IMR-90 (cell line): Measurements from ENCODE around the gene PFKFB2. TPM values are rescaled to one million over a fixed set of nuclear protein-coding genes. Genes with fewer than 3 reads are reported as not detected.

Experiments used
- ATAC-seq: fragments of 200-7000 bp; cut with Tn5 transposase; 2 replicates; pipeline ENCODE4 v1.9.1; 2020; ENCODE audit warnings: low read depth, mild to moderate bottlenecking, moderate library complexity
- BruUV-seq: library from RNA; stranded (reverse); fragments of 400-500 nt; replicated peaks from 2 replicates; lab custom pipeline; 2021; lab: Mats Ljungman, UMichigan
- CTCF ChIA-PET: fragments of 300-600 bp; formaldehyde crosslinking; extraction: SDS; loops from one replicate; lab custom pipeline; 2021; ENCODE audit warnings: antibody characterized with exemption; lab: Yijun Ruan, JAX
- POLR2A ChIA-PET: fragments of 300-600 bp; sonication (Branson Sonifier 250); formaldehyde crosslinking; loops from one replicate; lab custom pipeline; 2022; ENCODE audit warnings: antibody characterized with exemption; ENCODE audit not compliant: unreplicated experiment; lab: Charles Lee
- DNase-seq: peaks from one replicate; pipeline ENCODE4 v3.0.0; 2013
- H2AFZ ChIP-seq: replicated peaks from 2 replicates; pipeline ENCODE3; 2013; ENCODE audit warnings: low read length, mild to moderate bottlenecking; ENCODE audit not compliant: poor library complexity
- H2AK5ac ChIP-seq: 2 replicates; pipeline ENCODE4 v1.6.1; 2013; ENCODE audit warnings: low read depth, low read length, inconsistent platforms
- H2AK9ac ChIP-seq: replicated peaks from 2 replicates; pipeline ENCODE3; 2013; ENCODE audit warnings: mild to moderate bottlenecking, low read depth, low read length, moderate library complexity; ENCODE audit not compliant: poor library complexity
- H2BK120ac ChIP-seq: 2 replicates; pipeline ENCODE4 v1.6.1; 2013; ENCODE audit warnings: low read depth, low read length, inconsistent platforms
- H2BK15ac ChIP-seq: 3 replicates; pipeline ENCODE4 v1.6.1; 2013; ENCODE audit warnings: low read depth, low read length, inconsistent platforms
- H2BK20ac ChIP-seq: 2 replicates; pipeline ENCODE4 v1.6.1; 2013; ENCODE audit warnings: low read depth, mild to moderate bottlenecking, inconsistent platforms, low read length, moderate library complexity
- H2BK5ac ChIP-seq: 2 replicates; pipeline ENCODE4 v1.6.1; 2013; ENCODE audit warnings: mild to moderate bottlenecking, low read depth, low read length, inconsistent platforms; ENCODE audit not compliant: poor library complexity, severe bottlenecking
- H3K14ac ChIP-seq: replicated peaks from 2 replicates; pipeline ENCODE4 v1.6.1; 2013; ENCODE audit warnings: low read depth, low read length, inconsistent platforms
- H3K18ac ChIP-seq: 2 replicates; pipeline ENCODE4 v1.6.1; 2013; ENCODE audit warnings: low read depth, low read length, control low read depth
- H3K23ac ChIP-seq: 2 replicates; pipeline ENCODE4 v1.6.1; 2013; ENCODE audit warnings: low read depth, low read length, inconsistent platforms
- H3K27ac ChIP-seq: 2 replicates; pipeline ENCODE4 v1.5.1; 2013; ENCODE audit warnings: mild to moderate bottlenecking, control low read depth, low read length; ENCODE audit not compliant: insufficient read depth
- H3K27me3 ChIP-seq: 2 replicates; pipeline ENCODE4 v1.6.1; 2013; ENCODE audit warnings: low read length; ENCODE audit not compliant: control insufficient read depth, insufficient read depth
- H3K36me3 ChIP-seq: 2 replicates; pipeline ENCODE4 v1.6.1; 2013; ENCODE audit warnings: low read length, mixed read lengths; ENCODE audit not compliant: control insufficient read depth, insufficient read depth
- H3K4ac ChIP-seq: 2 replicates; pipeline ENCODE4 v1.6.1; 2013; ENCODE audit warnings: low read depth, low read length, inconsistent platforms
- H3K4me1 ChIP-seq: 2 replicates; pipeline ENCODE4 v1.6.1; 2013; ENCODE audit warnings: low read length, mixed read lengths; ENCODE audit not compliant: control insufficient read depth, insufficient read depth
- H3K4me2 ChIP-seq: 2 replicates; pipeline ENCODE4 v1.6.1; 2013; ENCODE audit warnings: low read depth, mild to moderate bottlenecking, control low read depth, low read length, moderate library complexity
- H3K4me3 ChIP-seq: 2 replicates; pipeline ENCODE4 v1.5.1; 2013; ENCODE audit warnings: low read depth, mild to moderate bottlenecking, control low read depth, low read length, moderate library complexity; ENCODE audit not compliant: insufficient read depth
- H3K56ac ChIP-seq: 2 replicates; pipeline ENCODE4 v1.6.1; 2013; ENCODE audit warnings: low read length, inconsistent platforms; ENCODE audit not compliant: insufficient read depth; ENCODE audit errors: extremely low read depth
- H3K79me1 ChIP-seq, 2 experiments: 2 replicates each; pipeline ENCODE4 v1.6.1; 2013; ENCODE audit warnings: low read length in 2 of 2, inconsistent platforms in 1 of 2, low read depth in 1 of 2
- H3K9ac ChIP-seq: 2 replicates; pipeline ENCODE4 v1.6.1; 2013; ENCODE audit warnings: low read depth, low read length, control low read depth
- H3K9me1 ChIP-seq: 2 replicates; pipeline ENCODE4 v1.6.1; 2013; ENCODE audit warnings: low read length, inconsistent platforms; ENCODE audit not compliant: insufficient read depth
- H3K9me3 ChIP-seq: 2 replicates; pipeline ENCODE4 v1.6.1; 2013; ENCODE audit warnings: low read length; ENCODE audit not compliant: control insufficient read depth, insufficient read depth
- H4K20me1 ChIP-seq: 2 replicates; pipeline ENCODE4 v1.6.1; 2013; ENCODE audit warnings: low read length, inconsistent platforms; ENCODE audit not compliant: insufficient read depth
- H4K5ac ChIP-seq: 2 replicates; pipeline ENCODE4 v1.6.1; 2013; ENCODE audit warnings: mild to moderate bottlenecking, low read depth, low read length, control low read depth
- H4K8ac ChIP-seq, 2 experiments: 2 replicates each; pipeline ENCODE4 v1.6.1; 2013; ENCODE audit warnings: low read depth in 2 of 2, low read length in 2 of 2, control low read depth in 1 of 2, inconsistent platforms in 1 of 2
- H4K91ac ChIP-seq: 2 replicates; pipeline ENCODE4 v1.6.1; 2013; ENCODE audit warnings: low read depth, low read length, inconsistent platforms; ENCODE audit not compliant: insufficient read depth
- BHLHE40 ChIP-seq: fragments of 150-350 bp; IDR thresholded peaks from 2 replicates; pipeline ENCODE4 v1.6.1; 2016; ENCODE audit warnings: mild to moderate bottlenecking, low read depth, low read length
- CEBPB ChIP-seq: IDR thresholded peaks from 2 replicates; pipeline ENCODE4 v1.6.1; 2012; ENCODE audit warnings: low read depth, low read length, improper control_type of control experiment
- CTCF ChIP-seq: conservative IDR thresholded peaks from 2 replicates; pipeline ENCODE4 v1.5.1; 2012; ENCODE audit warnings: mild to moderate bottlenecking, low read depth, low read length, improper control_type of control experiment
- ELK1 ChIP-seq: fragments of 150-350 bp; IDR thresholded peaks from 2 replicates; pipeline ENCODE4 v1.6.1; 2016; ENCODE audit warnings: low read depth, mild to moderate bottlenecking, low read length, moderate library complexity, borderline replicate concordance
- MAZ ChIP-seq: IDR thresholded peaks from 2 replicates; pipeline ENCODE4 v1.6.1; 2012; ENCODE audit warnings: low read depth, mild to moderate bottlenecking, low read length, improper control_type of control experiment, moderate library complexity, borderline replicate concordance
- MXI1 ChIP-seq: IDR thresholded peaks from 2 replicates; pipeline ENCODE4 v1.6.1; 2012; ENCODE audit warnings: low read depth, mild to moderate bottlenecking, low read length, moderate library complexity, borderline replicate concordance
- POLR2A ChIP-seq: IDR thresholded peaks from 2 replicates; pipeline ENCODE4 v1.6.1; 2012; ENCODE audit warnings: mild to moderate bottlenecking, low read depth, low read length
- SMC3 ChIP-seq: fragments of 150-350 bp; IDR thresholded peaks from 2 replicates; pipeline ENCODE4 v1.6.1; 2016; ENCODE audit warnings: low read depth, mild to moderate bottlenecking, antibody characterized with exemption, low read length, moderate library complexity
- WGBS, 2 experiments: methylation state at CpG; one replicate each; pipeline versions ENCODE4 v1.1.5 to v1.1.7; 2013; ENCODE audit warnings: missing lambda C conversion rate in 2 of 2; ENCODE audit not compliant: insufficient read length in 1 of 2; ENCODE audit errors: extremely low coverage in 2 of 2; 5-methylcytosine and 5-hydroxymethylcytosine counted together
- dilution Hi-C: fragments of 300-500 bp; cut with HindIII; formaldehyde crosslinking; loops from one replicate; pipeline ENCODE4 v1.14.3; 2018; ENCODE audit warnings: low sequenced_read_pairs; ENCODE audit not compliant: unreplicated experiment
- in situ Hi-C: fragments of 300-500 bp; cut with MboI; formaldehyde crosslinking; loops from 3 replicates; pipeline ENCODE4 v1.14.3; 2019; ENCODE audit warnings: low sequenced_read_pairs, inconsistent platforms, mixed read lengths
- intact Hi-C: fragments of 100-400 bp; cut with micrococcal nuclease; formaldehyde crosslinking; loops from 2 replicates; pipeline ENCODE4 v1.10.0; 2022
- polyA plus RNA-seq, 3 experiments: library from polyadenylated mRNA; depleted of rRNA; stranded (reverse); fragments of >200 nt; gene quantifications; 2 replicates each; pipeline ENCODE4 v1.2.3, GENCODE V29; 2012; ENCODE audit warnings: low replicate concordance in 1 of 3
- total RNA-seq: library from RNA; depleted of rRNA; stranded (reverse); fragments of >200 nt; gene quantifications from 2 replicates; pipeline ENCODE4 v1.2.3, GENCODE V29; 2012

PFKFB2 gene
- total and polyA plus RNA-seq, 2 of the 4 experiments (the other 2 are of a cell fraction) = 0.62 to 1.3 TPM

- dilution Hi-C loops (no loop called here), intact Hi-C loops (no loop called here), in situ Hi-C loops (no loop called here)
- CTCF ChIA-PET = interaction anchor here (2.0 kb wide), 1 partner anchor 10 kb away, joined by 6 read pairs; no protein-coding TSS in a partner anchor
- no peak overlapping the region for H3K4me2 ChIP-seq
- H3K23ac ChIP-seq = no peak overlapping the region
- no CpG with 5 or more reads among the region's 3 CpGs for WGBS, 2 experiments
- no peaks in the 10 kb centered on the region for H3K36me3 ChIP-seq
- POLR2A ChIA-PET = no interaction called here
- H3K27ac ChIP-seq = no peak overlapping the region
- H2AK5ac ChIP-seq = no peak overlapping the region
- no peak overlapping the region for H4K91ac ChIP-seq
- no peak for TF ChIP-seq SMC3
- TF ChIP-seq ELK1 = no peak
- TF ChIP-seq CTCF = no peak
- TF ChIP-seq BHLHE40 = no peak
- TF ChIP-seq POLR2A = no peak
- no peak for TF ChIP-seq MAZ
- no peak for TF ChIP-seq MXI1
- TF ChIP-seq CEBPB = no peak
- no peak overlapping the region for H2BK120ac ChIP-seq
- no peak overlapping the region for H2BK20ac ChIP-seq
- H2BK5ac ChIP-seq = no peak overlapping the region
- H3K9me3 ChIP-seq = no peaks in the 10 kb centered on the region; the same call in 1 of the 2 replicates
- no peaks in the 10 kb centered on the region for H4K20me1 ChIP-seq
- no peak overlapping the region for H3K9ac ChIP-seq
- no peak overlapping the region for H3K14ac ChIP-seq
- no peaks in the 10 kb centered on the region; the same call in 1 of the 2 replicates for H3K4me1 ChIP-seq
- no peak overlapping the region for H2AFZ ChIP-seq
- H3K4ac ChIP-seq = no peak overlapping the region
- H3K79me1 ChIP-seq = no peaks in the 10 kb centered on the region
- DNase-seq = no peak
- no peak overlapping the region for H2AK9ac ChIP-seq
- ATAC-seq = no peak
- no peak overlapping the region for H4K8ac ChIP-seq
- H3K27me3 ChIP-seq = peaks cover 6% of the 10 kb centered on the region; the same call in 1 of the 2 replicates
- no peak overlapping the region for H3K18ac ChIP-seq
- BruUV-seq = no TSS peak
- no peak overlapping the region for H3K56ac ChIP-seq
- H2BK15ac ChIP-seq = no peak overlapping the region
- no peak overlapping the region for H3K4me3 ChIP-seq
- H3K9me1 ChIP-seq = peaks cover 6% of the 10 kb centered on the region
- no peak overlapping the region for H4K5ac ChIP-seq
Observed at GRCh38 chr1:207015791-207016190, 37.3 kb upstream of the PFKFB2 start.
